HG03175 (cell line): ENCODE results near the gene ITGA1.
"Not testable (repeated sequence)": the region's sequence is repeated elsewhere in the genome, so short reads cannot be mapped to it uniquely, and the experiment has no call there.

Experiments
- ATAC-seq: cut with Tn5 transposase; IDR thresholded peaks from one replicate; pipeline ENCODE4 v1.9.1; 2021; ENCODE audit warnings: mild to moderate bottlenecking, moderate library complexity; ENCODE audit not compliant: unreplicated experiment

Gene ITGA1

DNA sequence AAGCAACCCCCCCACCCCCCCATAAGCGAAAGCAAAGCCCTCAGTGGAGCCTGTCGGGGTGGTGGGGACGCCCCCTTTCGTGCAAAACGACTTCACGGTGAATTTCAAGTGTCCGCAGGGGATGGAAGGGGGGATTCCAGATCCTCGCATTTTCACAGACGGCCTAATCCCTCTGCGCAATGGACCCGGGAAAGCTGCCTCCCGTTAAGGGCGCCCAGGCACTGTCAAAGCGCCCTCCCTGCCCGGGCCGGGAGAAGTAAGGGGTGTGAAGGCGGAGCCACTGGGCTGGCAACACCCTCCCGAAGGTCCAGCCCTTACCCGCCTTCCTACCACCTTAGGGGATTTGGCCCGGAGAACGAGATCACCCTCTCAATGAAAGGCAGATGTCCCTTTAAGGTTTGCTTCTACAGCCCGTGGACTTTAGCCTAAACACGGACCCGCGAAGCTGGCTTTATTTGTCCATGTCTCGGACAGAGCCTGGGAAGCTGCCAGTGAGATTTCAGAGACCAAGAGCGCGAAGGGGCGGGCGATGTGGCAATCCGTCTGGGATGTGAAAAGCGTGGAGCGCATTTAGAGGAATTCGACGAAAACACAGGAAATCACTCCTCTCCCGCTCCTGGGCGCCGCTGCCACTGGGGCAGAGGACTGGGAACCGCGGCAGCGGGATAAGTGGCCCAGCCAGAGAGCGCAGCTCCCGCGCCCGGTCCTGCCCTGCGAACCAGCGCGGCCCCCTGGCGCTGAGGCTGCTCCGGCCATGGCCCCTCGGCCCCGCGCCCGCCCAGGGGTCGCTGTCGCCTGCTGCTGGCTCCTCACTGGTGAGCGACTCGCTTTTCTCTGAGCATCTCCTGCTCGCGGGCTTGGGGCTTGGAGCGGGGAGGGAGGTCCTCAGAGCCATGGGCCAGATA, at the start of gene ITGA1, which contains the start of gene PELO:
ITGA1 (plus strand) TSS at position 317 of the 905 bp plus-strand sequence; CDS start at position 755, 438 bp downstream.
PELO (plus strand) TSS at position 317 of the 905 bp plus-strand sequence. CDS start 12,479 bp downstream, outside the sequence.
- peak; percentile 70 for ATAC-seq

GRCh38 chr5:52738095-52738506, 49.6 kb upstream of the ITGA1 start:
- peak; percentile 52 for ATAC-seq

GRCh38 chr5:52740007-52740406, 47.7 kb upstream of the ITGA1 start:
- ATAC-seq, result no peak

DNA sequence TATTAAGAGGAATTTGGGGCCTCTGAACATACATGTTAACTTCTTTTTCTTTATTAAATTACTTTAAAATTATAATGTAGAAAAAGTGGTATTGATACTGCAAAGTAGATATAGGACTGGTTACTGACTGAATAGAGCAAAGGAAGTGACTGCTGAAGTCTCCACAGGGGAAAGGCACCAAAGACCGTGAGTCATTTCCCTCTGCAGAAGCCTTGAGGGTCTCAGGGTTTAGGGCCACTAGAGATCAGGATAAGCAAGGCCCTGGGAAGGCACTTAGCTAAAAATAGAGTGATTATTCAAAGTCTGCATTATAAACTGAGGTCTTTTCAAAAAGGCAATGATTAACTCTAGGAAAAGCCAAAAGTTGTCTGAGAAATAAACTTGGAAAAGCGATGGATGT, 44.7 kb upstream of the ITGA1 start:
- no peak for ATAC-seq

DNA sequence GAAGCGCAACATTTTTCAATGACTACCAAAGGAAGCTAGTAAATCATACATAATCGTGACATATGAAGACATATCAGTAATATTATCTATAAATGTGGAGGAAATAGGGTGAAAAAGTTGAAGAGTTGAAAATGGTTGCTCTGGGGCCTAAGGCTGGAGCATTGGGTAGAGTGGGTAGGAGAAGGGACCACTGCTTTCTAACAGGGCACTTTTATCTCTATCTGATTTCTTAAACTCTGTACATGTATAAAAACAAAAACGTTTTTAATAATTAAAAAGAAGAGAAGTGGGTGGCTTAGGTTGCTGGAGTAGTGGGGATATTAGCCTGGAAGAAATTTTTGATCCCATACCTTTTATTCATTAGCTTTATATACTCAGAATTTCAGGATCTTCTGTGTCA, 44.2 kb upstream of the ITGA1 start:
- no peak for ATAC-seq

GRCh38 chr5:52743970-52744369, 43.7 kb upstream of the ITGA1 start:
- ATAC-seq, result peak; percentile 72

GRCh38 chr5:52744867-52745458, 42.8 kb upstream of the ITGA1 start:
- not testable (repeated sequence) for ATAC-seq

DNA sequence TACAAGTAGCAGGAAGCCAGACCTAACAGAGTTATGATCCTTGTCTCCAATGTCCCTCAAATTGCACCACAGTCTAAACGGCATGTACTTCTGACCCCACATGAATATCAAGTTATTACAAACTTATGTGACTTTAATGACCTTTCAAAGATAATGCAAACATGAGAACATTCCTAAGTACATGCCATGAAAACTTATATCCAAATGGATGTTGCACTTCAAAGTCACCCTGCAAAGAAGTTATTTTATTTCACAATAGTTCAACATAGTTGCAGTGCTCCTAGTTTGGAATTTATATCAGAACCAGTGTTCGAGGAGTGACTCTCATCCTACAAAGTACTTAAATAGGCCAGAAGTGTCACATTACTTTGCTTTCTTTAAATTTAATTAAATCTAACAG, 41.2 kb upstream of the ITGA1 start:
- ATAC-seq, result no peak

GRCh38 chr5:52748590-52748989, 39.1 kb upstream of the ITGA1 start:
- ATAC-seq, result peak; percentile 65

DNA sequence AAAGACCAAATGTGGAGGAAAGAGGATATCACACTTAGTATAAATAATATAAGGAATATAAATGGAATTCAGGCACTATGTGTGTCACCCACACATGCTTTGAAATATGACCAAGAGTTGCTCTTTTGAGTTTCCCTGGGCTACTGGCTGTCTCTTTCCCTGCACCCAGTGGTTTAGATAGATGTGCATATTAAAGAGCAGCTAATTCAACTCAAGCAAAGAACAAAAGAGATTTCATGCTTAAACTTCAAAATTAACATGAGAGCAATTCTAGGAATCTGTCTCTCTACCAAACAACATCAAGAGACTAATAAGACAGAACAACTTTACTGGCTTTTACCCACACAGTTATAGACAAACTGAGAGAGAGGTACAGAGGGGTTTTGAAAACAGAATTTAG, 38.0 kb upstream of the ITGA1 start:
- no peak for ATAC-seq

DNA sequence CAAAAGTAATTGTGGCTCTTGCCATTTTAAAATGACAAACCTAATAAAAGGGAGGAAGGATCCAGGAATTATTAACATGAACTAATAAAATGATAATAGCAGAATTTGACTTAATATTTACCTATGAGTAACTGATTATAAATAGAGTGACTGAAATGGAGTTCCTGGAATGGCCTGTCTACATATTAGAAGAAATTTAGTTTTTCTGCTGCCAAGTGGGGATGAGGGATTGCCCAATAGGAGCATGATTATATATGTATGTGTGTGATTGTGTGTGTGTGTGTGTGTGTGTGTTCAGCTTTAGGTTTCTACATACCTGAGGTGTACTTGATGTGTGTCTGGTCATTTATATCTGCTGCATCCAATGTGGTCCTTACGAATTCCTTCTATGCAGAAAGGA, 36.6 kb upstream of the ITGA1 start:
- ATAC-seq, result no peak

DNA sequence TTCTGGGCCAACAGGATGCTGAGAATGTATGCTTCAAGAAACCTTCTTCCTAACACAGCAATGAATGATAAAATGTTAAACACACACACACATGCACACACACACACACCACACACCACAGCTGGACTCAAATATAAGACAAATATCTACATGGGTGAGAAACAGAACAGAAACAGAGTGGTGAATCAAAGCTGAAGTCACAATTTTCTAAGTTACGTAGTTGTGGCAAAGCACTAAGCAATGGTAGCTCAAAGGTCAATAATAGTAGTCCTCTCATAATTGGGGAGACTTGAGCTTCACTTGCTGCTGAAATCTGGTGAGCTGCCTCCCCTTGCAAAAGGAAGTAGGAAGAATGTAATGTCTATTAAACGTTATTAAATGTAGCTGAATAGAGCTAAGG, 33.7 kb upstream of the ITGA1 start:
- ATAC-seq, result no peak

- no peak for ATAC-seq
These were observed 30.2 kb upstream of the ITGA1 start for GRCh38 chr5:52757527-52757926.

DNA sequence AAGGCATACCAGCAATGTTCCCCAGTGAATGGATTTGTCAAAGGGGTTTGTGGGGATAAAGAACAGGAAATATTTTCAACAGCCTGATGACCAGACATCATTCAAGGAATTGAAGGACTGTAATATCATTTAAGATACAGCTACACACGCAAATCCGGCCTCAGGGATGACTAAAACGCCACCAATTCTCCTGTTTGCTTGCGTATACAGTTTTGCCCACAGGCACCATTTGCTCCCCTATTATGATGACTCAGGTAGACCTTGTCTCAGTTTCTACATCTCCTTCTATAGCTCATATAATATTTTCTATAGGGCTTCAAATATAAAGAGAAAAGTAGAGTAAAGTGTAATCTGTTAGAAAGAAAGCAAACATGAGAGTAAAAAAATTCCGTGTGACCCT, 29.7 kb upstream of the ITGA1 start:
- no peak for ATAC-seq

DNA sequence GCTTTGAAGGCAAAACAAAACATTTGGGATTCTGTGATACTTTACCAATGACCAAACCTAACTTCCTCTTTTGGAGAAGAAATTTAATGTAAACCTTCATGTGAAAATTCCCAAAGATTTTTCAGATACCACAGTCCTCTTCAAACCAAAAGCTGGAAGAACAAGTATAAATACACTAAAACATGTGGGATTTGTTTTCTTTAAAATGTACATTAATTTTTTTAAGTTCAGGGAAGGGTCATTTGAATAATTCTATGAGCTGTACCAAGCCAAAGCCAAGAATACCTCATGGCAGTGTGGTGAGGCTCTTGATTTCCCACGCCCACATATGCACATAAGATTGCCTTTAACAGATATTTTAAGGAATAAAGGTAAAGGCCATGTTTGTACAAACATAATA, 28.4 kb upstream of the ITGA1 start:
- no peak for ATAC-seq

- ATAC-seq, result peak; percentile 71
These were observed 26.9 kb upstream of the ITGA1 start for GRCh38 chr5:52760695-52761366.

- no peak for ATAC-seq
These were observed 20.4 kb upstream of the ITGA1 start for GRCh38 chr5:52767217-52767743.

DNA sequence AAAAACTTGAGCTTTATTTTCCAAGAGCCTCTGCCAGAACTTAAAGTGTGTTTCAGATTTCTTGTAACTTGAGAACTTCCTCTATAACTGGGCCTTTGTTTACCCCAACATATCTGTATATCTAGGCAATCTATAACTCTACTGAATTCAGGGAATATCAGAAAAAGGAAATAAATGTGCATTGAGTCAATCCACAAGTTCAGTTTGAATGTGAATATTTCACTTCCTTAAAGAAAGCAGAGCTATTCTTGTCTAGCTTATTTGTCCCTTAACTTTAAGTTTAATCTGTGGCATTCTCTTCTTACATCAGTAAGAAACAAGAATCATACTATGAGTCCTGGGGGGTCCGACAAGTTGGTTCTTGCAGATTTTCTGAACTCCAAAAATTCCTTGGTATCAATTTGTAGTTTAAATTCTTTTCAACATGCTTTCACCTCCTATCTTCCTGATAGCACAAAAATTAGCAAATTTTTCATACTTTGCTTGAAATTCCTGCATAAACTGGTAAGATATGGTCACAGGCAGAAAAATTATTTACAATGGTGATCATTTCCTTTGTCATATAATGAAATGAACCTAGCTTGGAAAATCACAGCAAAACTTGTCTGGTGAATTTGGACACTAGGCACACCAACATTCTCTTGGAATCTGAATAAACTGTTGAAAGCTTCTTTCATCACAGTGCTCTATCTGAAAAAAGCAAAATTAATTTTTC, 19.8 kb upstream of the ITGA1 start:
- ATAC-seq, result no peak

DNA sequence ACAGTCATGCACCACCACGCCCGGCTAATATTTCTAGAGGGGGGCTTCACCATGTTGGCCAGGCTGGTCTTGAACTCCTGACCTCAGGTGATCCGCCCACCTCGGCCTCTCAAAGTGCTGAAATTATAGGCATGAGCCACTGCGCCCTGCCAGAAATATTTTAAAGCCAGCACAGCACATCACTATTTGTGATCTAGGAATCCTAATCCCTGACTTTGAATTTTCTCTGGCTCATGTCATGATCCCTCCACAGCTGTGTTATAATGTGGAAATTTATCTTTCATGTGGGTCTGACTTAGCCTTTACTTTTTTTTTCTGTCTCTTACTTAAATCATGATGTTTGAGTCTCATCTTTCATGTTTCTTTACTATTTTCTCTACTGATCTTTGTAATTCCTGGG, 18.7 kb upstream of the ITGA1 start:
- ATAC-seq, result no peak

DNA sequence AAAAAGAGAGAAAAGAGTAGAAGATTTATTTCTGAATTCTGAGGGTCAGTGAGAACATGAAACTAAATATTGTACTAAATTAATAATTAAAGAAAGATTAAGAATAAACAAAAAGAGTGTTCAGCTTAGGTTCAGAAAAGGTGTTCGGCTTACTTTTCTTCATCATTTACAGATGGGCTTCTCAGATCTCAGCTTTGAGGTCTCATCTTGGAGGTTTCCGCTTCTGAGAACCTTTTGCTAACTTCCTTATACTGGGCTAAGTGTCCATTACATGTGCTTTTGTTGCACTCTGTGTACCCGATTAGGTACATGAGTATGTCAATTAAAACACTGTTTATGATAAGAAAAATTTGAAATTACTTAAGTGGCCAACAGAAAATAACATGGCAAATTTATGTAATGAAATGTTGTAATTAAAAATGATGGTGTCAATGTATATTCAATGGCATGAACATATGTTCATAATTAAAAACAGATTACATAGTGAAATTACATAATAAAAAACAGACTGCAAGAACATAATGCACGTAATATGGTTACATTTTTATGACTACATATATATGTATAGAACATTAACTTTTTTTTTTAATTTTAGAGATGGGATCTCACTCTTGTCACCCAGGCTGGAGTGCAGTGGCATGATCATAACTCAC, 17.3 kb upstream of the ITGA1 start:
- no peak for ATAC-seq
